ENCODE measurements around the gene AGPAT2. TPM values are rescaled to one million over a fixed set of nuclear protein-coding genes. Genes with fewer than 3 reads are reported as not detected.

The AGPAT2 gene
- total RNA-seq, 2 donors from 2014 or later, result 33.4 to 39.8 TPM

DNA sequence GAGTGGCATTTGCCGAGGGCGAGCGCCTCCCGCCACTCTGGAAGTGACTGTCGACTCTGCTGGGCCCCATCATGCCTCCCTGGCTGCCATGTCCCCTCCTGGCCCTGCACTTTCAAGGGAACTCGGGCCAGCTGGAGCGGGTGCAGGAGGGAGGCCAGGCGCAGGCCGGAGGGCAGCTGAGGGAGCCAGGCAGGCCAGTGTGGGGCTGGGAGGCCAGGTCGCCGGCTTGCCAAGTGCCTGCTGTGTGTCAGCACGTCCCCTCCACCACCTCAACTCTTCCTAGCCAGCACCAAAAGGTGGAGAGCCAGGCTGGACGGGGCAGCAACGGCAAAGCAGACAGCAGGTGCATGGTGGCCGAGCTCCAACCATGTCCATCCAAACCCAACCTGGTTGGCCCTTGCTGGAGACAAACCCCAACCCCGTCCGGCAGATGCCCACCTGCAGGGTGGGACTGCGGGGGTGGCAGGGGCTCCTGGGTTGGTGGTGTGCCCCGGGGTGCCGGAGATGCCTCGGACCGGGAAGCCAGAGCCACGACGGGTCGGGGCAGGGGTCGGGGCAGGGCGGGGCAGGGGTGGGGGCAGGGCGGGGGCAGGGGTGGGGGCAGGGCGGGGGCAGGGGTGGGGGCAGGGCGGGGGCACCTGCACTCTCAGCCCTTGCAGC lies 61.1 kb downstream of the AGPAT2 start:
- Histone ChIP-seq H3K9me3 (ENCODE audit: control insufficient read depth, low read length) (no peaks in the 10 kb centered on the region), H3K36me3 (ENCODE audit: control insufficient read depth, insufficient read depth, low read length) (no peaks in the 10 kb centered on the region), H3K9ac (ENCODE audit: extremely low read depth, low read length, poor library complexity, severe bottlenecking) (no peak overlapping the region), H3K27me3 (ENCODE audit: control insufficient read depth, insufficient read depth, low read length, poor library complexity, severe bottlenecking) (peaks cover 73% of the 10 kb centered on the region), H3K4me1 (ENCODE audit: control insufficient read depth, insufficient read depth, low read length) (peaks cover 9% of the 10 kb centered on the region), H3K27ac (ENCODE audit: low read depth, low read length) (no peak overlapping the region), H3K4me3 (ENCODE audit: low read length) (no peak overlapping the region)
- Mint-ChIP-seq H3K9me3 (no peaks in the 10 kb centered on the region), H3K27ac (no peak overlapping the region), H3K36me3 (ENCODE audit: low read depth) (no peaks in the 10 kb centered on the region), H3K4me1 (no peaks in the 10 kb centered on the region), H3K27me3 (ENCODE audit: insufficient read depth) (peaks cover 57% of the 10 kb centered on the region), H3K4me3 (no peak overlapping the region)
- WGBS, 2 experiments (ENCODE audit: insufficient coverage in 1 of 2, insufficient read length in 1 of 2), result 82 to 86% methylated on average over 9 to 23 of the region's 30 CpGs
- no peak for DNase-seq
- no peak for TF ChIP-seq CTCF (conservative IDR thresholded peaks at IDR 0.05)

DNA sequence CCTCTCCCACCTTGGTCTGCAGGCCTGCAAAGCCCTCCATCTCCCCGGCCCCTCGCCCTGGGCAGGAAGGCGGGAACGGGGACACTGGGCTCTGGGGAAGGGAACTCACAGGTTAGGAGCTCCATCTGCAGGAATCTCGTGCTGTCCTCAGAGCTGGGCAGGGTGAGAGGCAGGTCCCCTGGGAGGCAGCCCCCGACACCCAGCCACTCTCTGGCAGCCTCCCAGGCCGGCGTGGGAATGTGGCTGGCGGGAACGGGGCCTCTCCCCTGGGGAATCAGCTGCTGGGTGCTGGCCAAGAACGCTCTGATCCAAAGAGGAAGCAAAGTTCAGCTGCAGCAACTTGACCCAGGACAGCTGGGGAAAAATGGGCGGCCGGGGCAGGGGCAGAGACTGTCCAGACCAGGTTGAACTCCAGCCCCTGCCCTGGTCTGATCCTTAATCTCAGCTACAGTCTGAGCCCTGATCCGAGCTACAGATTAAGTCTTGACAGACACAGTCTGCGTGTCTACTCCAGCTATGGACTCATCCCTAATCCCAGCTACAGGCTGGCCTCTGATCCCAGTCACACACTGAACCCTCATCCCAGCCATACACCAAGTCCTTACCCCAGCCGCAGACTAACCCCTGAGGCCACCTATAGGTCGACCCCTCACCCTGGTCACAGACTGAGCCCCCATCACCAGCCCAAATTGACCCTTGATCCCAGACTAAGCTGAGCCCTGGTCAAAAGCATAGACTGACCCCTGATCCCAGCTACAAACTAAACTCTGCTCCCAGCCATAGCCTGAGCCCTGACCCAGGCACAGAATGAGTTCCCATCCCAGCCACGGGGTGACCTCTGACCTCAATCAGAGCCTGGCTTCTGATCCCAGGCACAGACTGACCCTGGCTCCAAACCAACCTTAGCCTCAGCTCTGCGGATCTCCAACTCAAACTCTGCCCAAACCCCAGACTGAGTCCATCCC lies 61.9 kb downstream of the AGPAT2 start:
- Mint-ChIP-seq H3K27ac (no peak overlapping the region), H3K36me3 (ENCODE audit: low read depth) (no peaks in the 10 kb centered on the region), H3K4me3 (no peak overlapping the region), H3K27me3 (ENCODE audit: insufficient read depth) (peaks cover 57% of the 10 kb centered on the region), H3K4me1 (no peaks in the 10 kb centered on the region), H3K9me3 (no peaks in the 10 kb centered on the region)
- Histone ChIP-seq H3K9me3 (ENCODE audit: control insufficient read depth, low read length) (no peaks in the 10 kb centered on the region), H3K4me3 (ENCODE audit: low read length) (no peak overlapping the region), H3K36me3 (ENCODE audit: control insufficient read depth, insufficient read depth, low read length) (no peaks in the 10 kb centered on the region), H3K9ac (ENCODE audit: extremely low read depth, low read length, poor library complexity, severe bottlenecking) (no peak overlapping the region), H3K27ac (ENCODE audit: low read depth, low read length) (no peak overlapping the region), H3K4me1 (ENCODE audit: control insufficient read depth, insufficient read depth, low read length) (peaks cover 9% of the 10 kb centered on the region), H3K27me3 (ENCODE audit: control insufficient read depth, insufficient read depth, low read length, poor library complexity, severe bottlenecking) (peaks cover 72% of the 10 kb centered on the region)
- peak; percentile 79 for DNase-seq
- TF ChIP-seq CTCF (conservative IDR thresholded peaks at IDR 0.05), result peak; percentile 59
- WGBS, 2 experiments (ENCODE audit: insufficient coverage in 1 of 2, insufficient read length in 1 of 2), result 72 to 82% methylated on average over 13 to 19 of the region's 19 CpGs

GRCh38 chr9:136624184-136624951 lies 62.9 kb downstream of the AGPAT2 start:
- no peak overlapping the region for H3K27ac ChIP-seq (ENCODE audit: low read depth, low read length)
- H3K36me3 Mint-ChIP-seq (ENCODE audit: low read depth), result no peaks in the 10 kb centered on the region
- no peak for TF ChIP-seq CTCF (conservative IDR thresholded peaks at IDR 0.05)
- H3K4me1 ChIP-seq (ENCODE audit: control insufficient read depth, insufficient read depth, low read length), result peaks cover 9% of the 10 kb centered on the region
- DNase-seq, result no peak
- no peak overlapping the region for H3K9ac ChIP-seq (ENCODE audit: extremely low read depth, low read length, poor library complexity, severe bottlenecking)
- H3K27me3 Mint-ChIP-seq (ENCODE audit: insufficient read depth), result peaks cover 47% of the 10 kb centered on the region
- H3K4me3 Mint-ChIP-seq, result no peak overlapping the region
- no peaks in the 10 kb centered on the region for H3K9me3 ChIP-seq (ENCODE audit: control insufficient read depth, low read length)
- no peak overlapping the region for H3K27ac Mint-ChIP-seq
- H3K4me1 Mint-ChIP-seq, result no peaks in the 10 kb centered on the region
- H3K36me3 ChIP-seq (ENCODE audit: control insufficient read depth, insufficient read depth, low read length), result no peaks in the 10 kb centered on the region
- no peak overlapping the region for H3K4me3 ChIP-seq (ENCODE audit: low read length)
- WGBS, 2 experiments (ENCODE audit: insufficient coverage in 1 of 2, insufficient read length in 1 of 2), result 93 to 95% methylated on average over 9 to 16 of the region's 16 CpGs
- H3K9me3 Mint-ChIP-seq, result no peaks in the 10 kb centered on the region
- H3K27me3 ChIP-seq (ENCODE audit: control insufficient read depth, insufficient read depth, low read length, poor library complexity, severe bottlenecking), result peaks cover 62% of the 10 kb centered on the region

Data from endodermal cell (in vitro differentiated cells).